Measurements from ENCODE around the gene PRPF6.

Gene PRPF6

GRCh38 chr20:63941282-63942081 lies 39.5 kb upstream of the PRPF6 start:
- CTCF ChIA-PET = no interaction called here
- H3K4me3 ChIP-seq (ENCODE audit: low read depth, low read length) = no peak overlapping the region
- TF ChIP-seq, protein P1, sequence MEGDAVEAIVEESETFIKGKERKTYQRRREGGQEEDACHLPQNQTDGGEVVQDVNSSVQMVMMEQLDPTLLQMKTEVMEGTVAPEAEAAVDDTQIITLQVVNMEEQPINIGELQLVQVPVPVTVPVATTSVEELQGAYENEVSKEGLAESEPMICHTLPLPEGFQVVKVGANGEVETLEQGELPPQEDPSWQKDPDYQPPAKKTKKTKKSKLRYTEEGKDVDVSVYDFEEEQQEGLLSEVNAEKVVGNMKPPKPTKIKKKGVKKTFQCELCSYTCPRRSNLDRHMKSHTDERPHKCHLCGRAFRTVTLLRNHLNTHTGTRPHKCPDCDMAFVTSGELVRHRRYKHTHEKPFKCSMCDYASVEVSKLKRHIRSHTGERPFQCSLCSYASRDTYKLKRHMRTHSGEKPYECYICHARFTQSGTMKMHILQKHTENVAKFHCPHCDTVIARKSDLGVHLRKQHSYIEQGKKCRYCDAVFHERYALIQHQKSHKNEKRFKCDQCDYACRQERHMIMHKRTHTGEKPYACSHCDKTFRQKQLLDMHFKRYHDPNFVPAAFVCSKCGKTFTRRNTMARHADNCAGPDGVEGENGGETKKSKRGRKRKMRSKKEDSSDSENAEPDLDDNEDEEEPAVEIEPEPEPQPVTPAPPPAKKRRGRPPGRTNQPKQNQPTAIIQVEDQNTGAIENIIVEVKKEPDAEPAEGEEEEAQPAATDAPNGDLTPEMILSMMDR (IDR thresholded peaks at IDR 0.05; ENCODE audit: insufficient read depth, low read length, missing control alignments) = no peak
- no peak for DNase-seq (ENCODE audit: low read depth, low spot score)
- POLR2A ChIA-PET = no interaction called here

DNA sequence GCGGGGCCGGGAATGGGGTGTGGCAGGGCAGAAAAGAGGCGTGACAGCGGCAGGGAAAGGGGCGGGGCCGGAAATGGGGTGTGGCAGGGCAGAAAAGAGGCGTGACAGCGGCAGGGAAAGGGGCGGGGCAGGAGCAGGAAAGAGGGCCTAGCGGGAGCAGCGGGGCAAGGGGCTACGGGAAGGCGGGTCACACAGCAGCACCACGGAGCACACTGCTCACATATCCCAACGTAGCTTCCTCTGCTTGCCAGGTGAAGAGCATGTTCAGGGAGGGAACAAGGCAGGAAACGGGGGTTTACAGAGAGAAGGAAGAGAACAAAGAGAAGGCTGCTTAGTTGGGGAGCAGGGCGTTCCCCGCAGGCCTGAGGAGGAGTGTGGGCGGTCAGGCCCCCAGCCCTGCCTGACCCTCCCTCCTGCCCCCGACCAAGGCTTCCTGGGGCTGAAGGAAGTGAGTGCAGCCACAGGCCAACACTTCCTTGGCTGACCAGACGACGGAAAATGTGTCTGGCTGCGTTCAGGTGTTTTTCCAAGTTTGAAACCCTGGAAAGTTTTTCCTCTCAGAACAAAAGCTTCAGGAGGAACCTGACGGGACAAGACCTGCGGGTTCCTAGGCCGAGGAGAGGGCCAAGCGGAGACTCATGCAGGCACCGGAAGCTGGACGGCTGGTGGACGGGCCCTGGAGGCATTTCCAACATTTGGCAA lies 38.5 kb upstream of the PRPF6 start:
- POLR2A ChIA-PET = no interaction called here
- TF ChIP-seq, protein P1 (IDR thresholded peaks at IDR 0.05; ENCODE audit: insufficient read depth, low read length, missing control alignments) = no peak
- CTCF ChIA-PET = no interaction called here
- H3K4me3 ChIP-seq (ENCODE audit: low read depth, low read length) = no peak overlapping the region
- no peak for DNase-seq (ENCODE audit: low read depth, low spot score)

DNA sequence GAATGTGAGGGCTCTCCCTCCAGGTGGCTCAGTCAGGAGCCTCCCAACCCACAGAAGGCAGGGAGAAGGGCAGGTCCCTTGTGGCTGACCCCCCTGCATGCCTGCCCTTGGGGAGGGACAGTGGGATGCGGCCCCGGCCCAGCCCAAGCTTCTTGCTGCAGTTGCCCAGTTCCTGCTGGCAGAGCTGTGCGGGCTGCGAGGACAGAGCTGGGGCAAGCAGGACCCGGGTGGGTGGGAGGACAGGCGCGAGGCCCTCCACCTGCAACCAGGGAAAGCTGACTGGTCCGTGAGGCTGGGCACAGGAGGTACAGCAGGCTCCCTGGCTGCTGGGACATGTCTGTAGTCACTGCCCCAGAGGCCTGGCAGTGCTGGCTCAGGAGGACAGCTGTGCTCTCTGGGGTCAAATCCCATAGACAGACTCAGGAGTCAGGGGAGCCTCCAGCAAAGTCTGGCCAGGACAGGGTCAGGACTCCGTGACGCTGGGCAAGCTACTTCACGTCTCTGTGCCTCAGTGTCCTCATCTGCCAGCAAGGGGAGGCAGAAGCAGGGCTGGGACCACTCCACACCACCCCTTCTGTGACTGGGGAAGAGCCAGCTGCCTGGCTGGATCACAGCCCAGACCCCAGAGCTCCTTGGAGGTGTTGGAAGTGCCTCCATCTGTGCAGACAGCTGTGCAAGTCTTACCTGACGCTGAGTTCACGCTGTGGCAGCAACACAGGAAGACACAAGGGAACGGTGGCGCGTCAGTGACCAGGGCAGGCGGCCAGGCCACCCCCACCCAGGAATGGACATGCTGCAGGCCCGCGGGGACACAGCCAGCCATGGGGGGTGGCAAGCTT lies 37.7 kb upstream of the PRPF6 start:
- POLR2A ChIA-PET = no interaction called here

DNA sequence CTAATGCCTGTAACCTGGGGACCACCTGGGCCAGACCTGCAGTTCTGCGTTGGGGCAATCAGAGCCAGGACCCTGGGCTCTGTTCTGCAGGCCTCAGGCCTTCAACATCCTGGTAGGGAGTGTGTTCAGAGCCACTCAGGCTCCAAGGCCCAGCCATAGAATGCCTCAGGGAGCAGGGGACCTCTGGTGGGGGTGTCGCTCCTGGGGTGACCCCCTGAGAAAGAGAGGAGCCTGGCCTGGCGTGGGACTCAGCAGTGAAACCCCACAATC lies 37.2 kb upstream of the PRPF6 start:
- CTCF ChIA-PET = interaction anchor here (0.8 kb wide), 1 partner anchor 30 kb away, joined by 3 read pairs; no protein-coding TSS in a partner anchor
- TF ChIP-seq, protein P1 (IDR thresholded peaks at IDR 0.05; ENCODE audit: insufficient read depth, low read length, missing control alignments) = no peak
- POLR2A ChIA-PET = no interaction called here
- DNase-seq (ENCODE audit: low read depth, low spot score) = no peak
- H3K4me3 ChIP-seq (ENCODE audit: low read depth, low read length) = no peak overlapping the region

More for the DNA sequence above, 37.7 kb upstream of the PRPF6 start:
- CTCF ChIA-PET = interaction anchor here (0.8 kb wide), 1 partner anchor 30 kb away, joined by 3 read pairs; no protein-coding TSS in a partner anchor
- TF ChIP-seq, protein P1 (IDR thresholded peaks at IDR 0.05; ENCODE audit: insufficient read depth, low read length, missing control alignments) = no peak
- no peak overlapping the region for H3K4me3 ChIP-seq (ENCODE audit: low read depth, low read length)
- no peak for DNase-seq (ENCODE audit: low read depth, low spot score)

- POLR2A ChIA-PET = no interaction called here
- no peak overlapping the region for H3K4me3 ChIP-seq (ENCODE audit: low read depth, low read length)
- TF ChIP-seq, protein P1 (IDR thresholded peaks at IDR 0.05; ENCODE audit: insufficient read depth, low read length, missing control alignments) = no peak
- CTCF ChIA-PET = no interaction called here
- DNase-seq (ENCODE audit: low read depth, low spot score) = no peak
These were observed 36.6 kb upstream of the PRPF6 start for GRCh38 chr20:63944078-63944941.
